HUES6 (cell line): ENCODE results near the gene DAB2IP.

Experiments
- H3K27ac ChIP-seq: 2 replicates; pipeline ENCODE4 v1.7.0; 2013; ENCODE audit warnings: low read depth, mild to moderate bottlenecking, low read length, inconsistent platforms
- H3K27me3 ChIP-seq: 2 replicates; pipeline ENCODE4 v1.6.1; 2013; ENCODE audit warnings: low read length; ENCODE audit not compliant: control insufficient read depth, insufficient read depth
- H3K36me3 ChIP-seq: 2 replicates; pipeline ENCODE4 v1.6.1; 2013; ENCODE audit warnings: low read length; ENCODE audit not compliant: control insufficient read depth, insufficient read depth
- H3K4me1 ChIP-seq: 2 replicates; pipeline ENCODE4 v1.6.1; 2013; ENCODE audit warnings: low read length; ENCODE audit not compliant: control insufficient read depth, insufficient read depth
- H3K4me3 ChIP-seq: 2 replicates; pipeline ENCODE4 v1.5.1; 2013; ENCODE audit warnings: low read depth, low read length
- H3K9ac ChIP-seq: one replicate; pipeline ENCODE4 v1.6.1; 2013; ENCODE audit warnings: mild to moderate bottlenecking, low read length
- H3K9me3 ChIP-seq: 2 replicates; pipeline ENCODE4 v1.6.1; 2013; ENCODE audit warnings: low read depth, low read length; ENCODE audit not compliant: control insufficient read depth, insufficient read depth

Gene DAB2IP

DNA sequence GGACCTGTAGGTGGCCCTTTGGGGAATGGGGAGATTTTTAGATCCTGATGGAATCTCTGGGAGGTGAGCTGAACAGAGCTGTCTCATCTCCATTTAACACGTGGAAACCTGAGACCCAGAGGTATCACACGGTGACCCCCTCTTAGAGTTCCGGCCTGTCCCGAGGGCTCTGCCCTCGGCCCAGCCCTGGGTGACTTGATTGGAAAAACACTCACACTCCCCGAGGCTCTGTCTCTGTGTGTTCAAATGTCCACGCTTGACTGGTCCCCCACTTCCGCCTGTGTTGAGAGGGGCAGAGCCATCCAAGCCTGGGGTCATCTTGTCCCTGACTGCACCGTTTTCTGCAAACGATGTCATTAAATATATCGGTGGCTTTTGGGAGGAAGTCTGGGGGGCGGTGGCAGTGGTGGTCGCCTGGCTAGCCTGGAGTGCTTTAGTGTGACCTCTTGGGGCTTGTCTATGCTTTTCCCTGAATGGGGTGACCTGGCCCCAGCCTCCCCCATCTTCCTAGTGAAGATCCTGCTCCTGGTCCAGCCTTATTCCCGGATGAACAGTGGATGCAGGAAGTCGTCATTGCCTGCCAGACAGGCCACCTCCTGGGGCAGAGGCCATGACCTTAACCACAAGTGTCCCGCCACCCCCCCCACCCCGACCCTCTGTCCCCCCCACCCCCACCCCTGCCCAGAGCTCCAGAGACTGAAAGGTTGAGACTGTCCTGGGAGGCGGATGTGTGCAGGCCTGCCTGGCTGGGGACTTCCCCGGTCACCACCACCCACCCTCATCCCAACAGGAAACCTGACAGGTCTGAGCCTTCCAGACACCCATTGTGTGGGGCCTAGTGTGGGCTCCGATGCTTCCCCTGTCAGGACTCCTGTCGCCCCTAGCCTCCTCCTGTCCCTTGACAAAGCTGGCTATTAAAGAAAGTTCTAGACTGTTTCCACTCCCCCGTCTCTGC is 5.3 kb upstream of the DAB2IP start:
- Histone ChIP-seq H3K4me3 (no peak overlapping the region), H3K27ac (no peak overlapping the region), H3K36me3 (no peaks in the 10 kb centered on the region), H3K4me1 (peaks cover 54% of the 10 kb centered on the region), H3K27me3 (no peaks in the 10 kb centered on the region; the same call in 1 of the 2 replicates), H3K9me3 (no peaks in the 10 kb centered on the region), H3K9ac (peak overlapping the region; percentile 26)

- H3K9me3 ChIP-seq, result no peaks in the 10 kb centered on the region
- H3K27me3 ChIP-seq, result no peaks in the 10 kb centered on the region; the same call in 1 of the 2 replicates
- peaks cover 57% of the 10 kb centered on the region for H3K4me1 ChIP-seq
- H3K36me3 ChIP-seq, result no peaks in the 10 kb centered on the region
- peak overlapping the region; percentile 26 for H3K9ac ChIP-seq
- no peak overlapping the region for H3K4me3 ChIP-seq
- H3K27ac ChIP-seq, result no peak overlapping the region
Measured at GRCh38 chr9:121646992-121647391, 4.4 kb upstream of the DAB2IP start.

DNA sequence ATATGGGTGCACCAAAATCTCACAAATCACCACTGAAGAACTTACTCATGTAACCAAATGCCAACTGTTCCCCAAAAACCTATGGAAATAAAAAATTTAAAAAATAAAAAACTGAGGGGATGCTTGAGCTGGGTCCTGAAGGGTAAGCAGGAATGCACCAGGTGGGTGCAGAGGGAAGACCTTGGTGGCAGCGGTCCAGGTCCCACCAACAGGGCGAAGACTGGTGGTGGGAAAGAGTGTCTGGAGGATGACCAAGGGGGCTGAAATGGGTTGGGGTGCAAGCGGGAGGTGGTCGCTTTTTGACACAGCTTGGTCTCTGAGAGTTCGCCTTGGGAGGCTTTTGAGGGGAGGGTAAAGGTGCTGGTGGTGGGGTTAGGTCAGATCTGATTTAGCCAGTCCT is 3.3 kb upstream of the DAB2IP start:
- no peaks in the 10 kb centered on the region for H3K9me3 ChIP-seq
- H3K27ac ChIP-seq, result no peak overlapping the region
- no peak overlapping the region for H3K4me3 ChIP-seq
- no peak overlapping the region for H3K9ac ChIP-seq
- H3K4me1 ChIP-seq, result peaks cover 66% of the 10 kb centered on the region
- peaks cover 6% of the 10 kb centered on the region; the same call in 1 of the 2 replicates for H3K27me3 ChIP-seq
- no peaks in the 10 kb centered on the region for H3K36me3 ChIP-seq

GRCh38 chr9:121648799-121649198 is 2.6 kb upstream of the DAB2IP start:
- no peak overlapping the region; the same call in 1 of the 2 replicates for H3K4me3 ChIP-seq
- H3K27ac ChIP-seq, result no peak overlapping the region
- peaks cover 6% of the 10 kb centered on the region; the same call in 1 of the 2 replicates for H3K27me3 ChIP-seq
- no peaks in the 10 kb centered on the region for H3K9me3 ChIP-seq
- peaks cover 66% of the 10 kb centered on the region for H3K4me1 ChIP-seq
- no peaks in the 10 kb centered on the region for H3K36me3 ChIP-seq
- no peak overlapping the region for H3K9ac ChIP-seq

- Histone ChIP-seq H3K27me3 (peaks cover 6% of the 10 kb centered on the region; the same call in 1 of the 2 replicates), H3K4me1 (peaks cover 68% of the 10 kb centered on the region)
Measured at GRCh38 chr9:121649476-121650216, 1.8 kb upstream of the DAB2IP start.

DNA sequence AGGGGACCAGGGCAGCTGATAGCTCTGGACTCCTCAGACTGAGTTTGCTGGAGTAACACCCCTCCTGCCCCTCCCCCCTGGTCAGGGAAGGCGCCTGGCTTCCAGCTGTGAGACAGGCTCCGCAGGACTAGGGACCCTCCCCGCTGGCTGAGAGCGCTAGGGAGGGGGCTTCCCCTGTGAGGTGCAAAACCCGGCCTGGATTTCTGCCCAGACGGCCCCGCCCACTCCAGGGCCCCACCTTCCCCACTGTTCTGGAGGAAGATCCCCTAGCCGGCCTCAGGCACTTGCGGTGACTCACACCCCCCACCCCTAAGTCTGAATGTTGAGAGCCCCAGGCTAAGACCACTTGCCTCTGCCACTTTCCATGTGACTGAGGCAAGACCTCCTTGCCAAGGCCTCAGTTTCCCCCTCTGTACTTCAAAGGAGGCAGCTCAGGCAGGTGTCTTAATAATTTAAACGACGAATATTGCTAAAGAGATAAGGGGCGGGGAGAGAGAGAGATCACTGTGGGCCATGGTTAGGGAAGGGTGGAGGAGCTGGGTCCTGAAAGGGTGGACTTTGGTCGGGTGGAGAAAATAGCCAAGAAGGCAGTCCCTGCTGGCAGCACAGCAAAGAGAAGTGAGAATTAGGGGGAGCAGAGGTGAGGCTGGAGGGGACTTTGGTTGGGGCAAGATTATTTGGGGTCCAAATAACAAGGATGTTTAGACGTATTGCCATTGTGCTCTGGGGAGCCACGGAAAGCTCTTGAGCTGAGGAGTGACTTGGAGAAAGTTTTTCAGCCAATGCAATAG is 1.0 kb upstream of the DAB2IP start:
- no peaks in the 10 kb centered on the region for H3K36me3 ChIP-seq
- H3K9me3 ChIP-seq, result no peaks in the 10 kb centered on the region
- no peak overlapping the region for H3K27ac ChIP-seq
- peaks cover 64% of the 10 kb centered on the region for H3K4me1 ChIP-seq
- H3K4me3 ChIP-seq, result peak overlapping the region; percentile 83
- H3K27me3 ChIP-seq, result peaks cover 6% of the 10 kb centered on the region; the same call in 1 of the 2 replicates
- peak overlapping the region; percentile 16 for H3K9ac ChIP-seq

More at GRCh38 chr9:121649476-121650216, 1.8 kb upstream of the DAB2IP start:
- Histone ChIP-seq H3K4me3 (peak overlapping the region; percentile 83), H3K27ac (no peak overlapping the region; the same call in 1 of the 2 replicates), H3K9ac (peak overlapping the region; percentile 16), H3K9me3 (no peaks in the 10 kb centered on the region), H3K36me3 (no peaks in the 10 kb centered on the region)

DNA sequence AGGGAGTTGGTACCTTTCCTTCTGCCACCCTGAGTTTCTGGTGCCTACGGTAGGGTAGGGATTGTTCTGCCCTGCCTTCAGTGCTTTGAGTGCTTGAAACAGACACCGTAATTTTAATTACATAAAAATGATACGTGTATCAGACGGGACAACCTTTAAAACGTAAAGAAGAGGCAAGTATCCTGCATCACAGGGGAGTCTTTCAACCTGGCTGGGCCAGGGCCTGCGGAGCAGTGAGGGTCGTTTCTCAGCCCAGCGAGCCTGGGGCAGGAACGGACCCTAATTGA is 483 bp upstream of the DAB2IP start:
- peak overlapping the region; percentile 83 for H3K4me3 ChIP-seq
- peaks cover 6% of the 10 kb centered on the region; the same call in 1 of the 2 replicates for H3K27me3 ChIP-seq
- peak overlapping the region; percentile 48 for H3K9ac ChIP-seq
- no peaks in the 10 kb centered on the region for H3K9me3 ChIP-seq
- no peaks in the 10 kb centered on the region for H3K36me3 ChIP-seq
- peaks cover 59% of the 10 kb centered on the region for H3K4me1 ChIP-seq
- peak overlapping the region; percentile 44; the same call in 1 of the 2 replicates for H3K27ac ChIP-seq

- Histone ChIP-seq H3K27ac (peak overlapping the region; percentile 53; the same call in 1 of the 2 replicates), H3K36me3 (no peaks in the 10 kb centered on the region; the same call in 1 of the 2 replicates), H3K9ac (peak overlapping the region; percentile 82), H3K4me3 (peak overlapping the region; percentile 83), H3K4me1 (peaks cover 49% of the 10 kb centered on the region), H3K27me3 (peaks cover 6% of the 10 kb centered on the region; the same call in 1 of the 2 replicates), H3K9me3 (no peaks in the 10 kb centered on the region)
Measured at GRCh38 chr9:121652021-121652837, 795 bp downstream of the DAB2IP start.

DNA sequence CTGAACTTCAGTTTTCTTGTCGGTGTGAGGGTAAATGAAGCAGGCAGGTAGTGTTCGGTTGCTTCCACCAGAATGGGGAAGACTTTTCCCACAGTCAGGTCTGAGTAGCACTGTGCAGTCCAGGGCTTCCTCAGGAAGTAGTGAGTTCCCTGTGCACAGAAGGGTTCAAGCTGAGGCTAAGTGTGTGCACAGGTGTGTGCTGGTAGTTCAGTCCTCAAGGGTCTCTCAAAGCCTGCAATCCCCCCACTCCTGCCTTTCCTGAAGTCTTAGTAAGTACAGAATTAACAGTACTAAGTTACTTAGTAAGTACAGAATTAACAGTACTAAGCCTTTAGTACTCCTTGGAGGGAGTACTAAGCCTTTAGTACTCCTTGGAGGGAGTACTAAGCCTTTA is 1.4 kb downstream of the DAB2IP start:
- Histone ChIP-seq H3K4me3 (peak overlapping the region; percentile 83), H3K9me3 (no peaks in the 10 kb centered on the region), H3K4me1 (peaks cover 49% of the 10 kb centered on the region), H3K27me3 (peaks cover 6% of the 10 kb centered on the region; the same call in 1 of the 2 replicates), H3K9ac (peak overlapping the region; percentile 82), H3K36me3 (no peaks in the 10 kb centered on the region; the same call in 1 of the 2 replicates), H3K27ac (no peak overlapping the region; the same call in 1 of the 2 replicates)
